SW 1271 (cell line): ENCODE results near the gene TTYH3.

ENCODE experiments used
- DNase-seq, 2 experiments: peaks; one replicate each; lab custom pipeline; 2025; lab: John Stamatoyannopoulos, UW

The TTYH3 gene

GRCh38 chr7:2708547-2709310 lies 76.9 kb downstream of the TTYH3 start:
- DNase-seq: no peak

GRCh38 chr7:2709553-2710285 lies 77.9 kb downstream of the TTYH3 start:
- DNase-seq: peak in 1 of 2 experiments; percentile 31

GRCh38 chr7:2710286-2710655 lies 78.5 kb downstream of the TTYH3 start:
- DNase-seq: no peak

- DNase-seq: no peak
Observed at GRCh38 chr7:2710901-2711551, 79.2 kb downstream of the TTYH3 start.

GRCh38 chr7:2711895-2712675 lies 80.3 kb downstream of the TTYH3 start:
- DNase-seq: no peak

GRCh38 chr7:2713370-2713769 lies 81.6 kb downstream of the TTYH3 start:
- DNase-seq: no peak

GRCh38 chr7:2713978-2714377 lies 82.2 kb downstream of the TTYH3 start:
- DNase-seq: no peak
